ENCODE results near the gene TMTC3. TPM values are rescaled to one million over a fixed set of nuclear protein-coding genes. Genes with fewer than 3 reads are reported as not detected.

Gene TMTC3
- total RNA-seq, 2 experiments from 2014 or later, result 5.2 TPM

DNA sequence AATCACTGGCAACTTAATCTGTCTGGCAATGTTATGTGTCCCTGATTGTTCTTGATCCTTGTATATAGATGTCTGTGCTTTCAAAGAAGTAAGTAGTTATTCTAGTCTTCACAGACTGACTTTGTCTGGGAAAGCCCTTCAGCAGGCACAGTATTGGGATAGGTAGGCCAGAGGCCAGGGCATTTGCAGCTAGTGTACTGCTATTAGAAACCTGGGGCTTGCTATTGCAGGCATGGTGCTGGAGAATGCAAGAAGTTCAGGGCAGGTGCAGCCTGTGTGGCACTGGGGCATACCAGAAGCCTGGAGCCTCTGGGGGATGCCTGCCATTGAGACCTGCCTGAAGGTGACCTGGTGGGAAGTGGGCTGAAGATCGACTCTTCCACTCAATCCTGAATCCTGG lies 96.3 kb downstream of the TMTC3 start:
- H3K9me3 Mint-ChIP-seq, result peaks cover 4% of the 10 kb centered on the region
- intact Hi-C loops (cut with micrococcal nuclease), result loop anchor here (10.0 kb wide), 1 partner anchor 806 kb away; no protein-coding TSS in a partner anchor
- H3K4me3 Mint-ChIP-seq, result no peak overlapping the region
- H3K27me3 Mint-ChIP-seq (ENCODE audit: low read depth), result peaks cover 4% of the 10 kb centered on the region
- H3K36me3 Mint-ChIP-seq (ENCODE audit: low read depth), result no peaks in the 10 kb centered on the region
- CTCF ChIA-PET, result no interaction called here
- DNase-seq, result no peak
- peaks cover 49% of the 10 kb centered on the region for H3K4me1 Mint-ChIP-seq (ENCODE audit: low read depth)
- H3K27ac Mint-ChIP-seq, result peak overlapping the region; percentile 41

DNA sequence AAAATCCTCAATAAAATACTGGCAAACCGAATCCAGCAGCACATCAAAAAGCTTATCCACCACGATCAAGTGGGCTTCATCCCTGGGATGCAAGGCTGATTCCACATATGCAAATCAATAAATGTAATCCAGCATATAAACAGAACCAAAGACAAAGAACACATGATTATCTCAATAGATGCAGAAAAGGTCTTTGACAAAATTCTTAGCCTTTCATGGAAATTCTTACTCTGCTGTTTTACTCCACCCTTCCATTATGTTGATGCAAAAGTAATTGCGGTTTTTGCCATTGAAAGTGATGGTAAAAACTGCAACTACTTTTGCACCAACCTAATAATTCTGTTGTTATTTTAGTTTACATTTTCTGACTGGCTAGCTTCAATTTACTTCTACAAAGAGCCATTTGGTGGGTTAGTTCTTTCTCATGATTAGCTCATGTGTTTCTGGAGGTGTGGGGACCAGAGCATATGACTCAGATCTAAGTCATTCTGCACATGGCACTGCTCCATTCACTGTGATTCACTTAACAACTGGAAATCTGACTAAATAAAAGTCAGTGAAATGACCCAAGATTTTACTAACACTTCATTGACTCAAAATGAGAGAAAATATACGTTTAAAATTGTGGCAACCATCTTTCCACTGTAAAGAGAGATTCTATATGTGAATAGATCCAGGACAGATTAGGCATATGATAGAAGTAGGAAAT lies 99.9 kb downstream of the TMTC3 start:
- CTCF ChIA-PET, result interaction anchor here (0.6 to 0.7 kb wide), 2 partner anchors 87 to 188 kb away, joined by 3 read pairs; no protein-coding TSS in a partner anchor
- H3K4me3 Mint-ChIP-seq, result no peak overlapping the region
- H3K27ac Mint-ChIP-seq, result peak overlapping the region; percentile 68
- H3K27me3 Mint-ChIP-seq (ENCODE audit: low read depth), result peaks cover 14% of the 10 kb centered on the region
- H3K36me3 Mint-ChIP-seq (ENCODE audit: low read depth), result no peaks in the 10 kb centered on the region
- peaks cover 36% of the 10 kb centered on the region for H3K4me1 Mint-ChIP-seq (ENCODE audit: low read depth)
- intact Hi-C loops (cut with micrococcal nuclease), result loop anchor here (1.0 to 10.0 kb wide), 6 partner anchors 57 to 1253 kb away; partner anchors contain the start of genes CEP290, DUSP6 and TMTC3
- peak; percentile 65 for DNase-seq
- peaks cover 4% of the 10 kb centered on the region for H3K9me3 Mint-ChIP-seq

DNA sequence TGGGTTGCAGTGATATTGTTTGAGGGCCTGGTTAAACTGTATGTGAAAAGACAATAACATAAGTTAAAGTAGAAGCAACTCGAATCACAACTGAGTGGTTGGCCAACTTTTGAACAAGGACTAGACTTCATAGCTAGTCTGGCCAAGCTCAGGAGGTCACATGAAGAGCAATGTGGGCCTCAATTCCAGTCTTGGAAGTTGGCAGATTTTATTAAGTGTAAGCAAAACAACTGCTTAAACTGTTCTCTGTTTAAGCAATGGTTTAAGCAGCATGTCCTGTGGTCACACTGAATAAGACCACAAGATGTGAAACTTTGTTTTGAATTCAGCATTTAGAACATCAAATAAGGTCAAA lies 100.4 kb downstream of the TMTC3 start:
- no peak overlapping the region for H3K4me3 Mint-ChIP-seq
- peak overlapping the region; percentile 68 for H3K27ac Mint-ChIP-seq
- H3K36me3 Mint-ChIP-seq (ENCODE audit: low read depth), result no peaks in the 10 kb centered on the region
- peaks cover 4% of the 10 kb centered on the region for H3K9me3 Mint-ChIP-seq
- peaks cover 32% of the 10 kb centered on the region for H3K4me1 Mint-ChIP-seq (ENCODE audit: low read depth)
- intact Hi-C loops (cut with micrococcal nuclease), result loop anchor here (1.0 to 10.0 kb wide), 6 partner anchors 57 to 1253 kb away; partner anchors contain the start of genes CEP290, DUSP6 and TMTC3
- DNase-seq, result no peak
- CTCF ChIA-PET, result interaction anchor here (0.6 to 0.7 kb wide), 2 partner anchors 87 to 189 kb away, joined by 3 read pairs; no protein-coding TSS in a partner anchor
- H3K27me3 Mint-ChIP-seq (ENCODE audit: low read depth), result peaks cover 14% of the 10 kb centered on the region

DNA sequence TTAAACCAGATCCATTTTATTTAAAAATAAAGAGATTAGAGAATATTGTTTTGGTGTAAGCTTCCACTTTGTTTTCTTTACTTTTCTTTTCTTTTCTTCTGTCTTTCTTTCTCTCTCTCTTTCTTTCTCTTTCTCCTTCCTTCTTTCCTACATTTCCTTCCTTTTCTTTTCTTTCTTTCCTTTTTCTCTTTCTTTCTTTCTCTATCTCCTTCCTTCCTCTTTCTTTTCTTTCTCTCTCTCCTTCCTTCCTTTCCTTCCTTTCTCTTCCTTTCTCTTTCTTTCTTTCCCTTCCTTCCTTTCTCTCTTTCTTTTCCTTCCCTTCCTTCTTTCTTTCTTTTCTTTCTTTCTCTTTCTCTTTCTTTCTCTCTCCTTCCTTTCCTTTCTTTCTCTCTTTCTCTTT lies 100.8 kb downstream of the TMTC3 start:
- Mint-ChIP-seq H3K4me1 (ENCODE audit: low read depth) (peaks cover 30% of the 10 kb centered on the region), H3K27me3 (ENCODE audit: low read depth) (peaks cover 14% of the 10 kb centered on the region), H3K9me3 (peaks cover 4% of the 10 kb centered on the region), H3K27ac (peak overlapping the region; percentile 63), H3K4me3 (no peak overlapping the region), H3K36me3 (ENCODE audit: low read depth) (no peaks in the 10 kb centered on the region)
- intact Hi-C loops (cut with micrococcal nuclease), result loop anchor here (1.0 to 10.0 kb wide), 6 partner anchors 56 to 1252 kb away; partner anchors contain the start of genes CEP290, DUSP6 and TMTC3
- DNase-seq, result no peak
- CTCF ChIA-PET, result no interaction called here

DNA sequence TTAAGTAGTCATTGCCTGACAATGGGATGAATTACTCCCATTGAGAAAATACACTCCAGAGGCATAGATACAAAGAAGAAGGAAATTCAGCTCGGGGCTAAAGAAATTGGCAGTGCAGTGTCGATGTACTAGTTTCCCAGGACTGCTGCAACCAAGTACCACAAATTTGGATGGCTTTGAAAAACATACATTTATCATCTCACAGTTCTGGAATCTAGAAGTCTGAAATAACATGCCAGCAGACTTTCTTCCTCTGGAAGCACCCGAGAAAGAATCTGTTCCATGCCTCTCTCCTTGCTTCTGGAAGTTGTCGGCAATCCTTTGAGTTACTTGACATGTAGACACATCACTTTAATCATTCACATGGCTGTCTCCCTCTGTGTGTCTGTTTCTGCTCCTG lies 101.9 kb downstream of the TMTC3 start:
- Mint-ChIP-seq H3K9me3 (peaks cover 4% of the 10 kb centered on the region), H3K36me3 (ENCODE audit: low read depth) (no peaks in the 10 kb centered on the region), H3K27ac (no peak overlapping the region), H3K4me3 (no peak overlapping the region), H3K27me3 (ENCODE audit: low read depth) (peaks cover 14% of the 10 kb centered on the region), H3K4me1 (ENCODE audit: low read depth) (peaks cover 20% of the 10 kb centered on the region)
- no peak for DNase-seq
- intact Hi-C loops (cut with micrococcal nuclease), result loop anchor here (2.0 to 10.0 kb wide), 3 partner anchors 209 to 1109 kb away; partner anchors contain the start of gene DUSP6
- CTCF ChIA-PET, result no interaction called here

DNA sequence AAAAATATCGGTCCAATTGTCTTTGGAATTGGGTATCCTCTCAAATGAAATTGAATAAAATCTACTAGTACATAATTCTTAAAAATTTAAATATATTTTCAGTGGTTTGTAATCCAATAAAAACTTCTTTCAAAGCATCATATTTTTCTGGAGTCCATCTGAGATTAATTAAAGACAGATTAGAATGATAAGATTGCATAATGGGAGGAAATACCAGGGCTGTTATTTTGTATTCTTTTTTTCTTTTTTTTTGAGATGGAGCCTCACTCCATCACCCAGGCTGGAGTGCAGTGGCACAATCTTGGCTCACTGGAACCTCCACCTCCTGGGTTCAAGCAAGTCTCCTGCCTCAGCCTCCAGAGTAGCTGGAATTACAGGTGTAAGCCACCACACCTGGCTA lies 103.8 kb downstream of the TMTC3 start:
- Mint-ChIP-seq H3K4me3 (no peak overlapping the region), H3K36me3 (ENCODE audit: low read depth) (no peaks in the 10 kb centered on the region), H3K27ac (no peak overlapping the region), H3K4me1 (ENCODE audit: low read depth) (peaks cover 20% of the 10 kb centered on the region), H3K9me3 (no peaks in the 10 kb centered on the region), H3K27me3 (ENCODE audit: low read depth) (peaks cover 14% of the 10 kb centered on the region)
- no peak for DNase-seq
- intact Hi-C loops (cut with micrococcal nuclease), result loop anchor here (10.0 kb wide), 1 partner anchor 919 kb away; no protein-coding TSS in a partner anchor
- CTCF ChIA-PET, result no interaction called here

DNA sequence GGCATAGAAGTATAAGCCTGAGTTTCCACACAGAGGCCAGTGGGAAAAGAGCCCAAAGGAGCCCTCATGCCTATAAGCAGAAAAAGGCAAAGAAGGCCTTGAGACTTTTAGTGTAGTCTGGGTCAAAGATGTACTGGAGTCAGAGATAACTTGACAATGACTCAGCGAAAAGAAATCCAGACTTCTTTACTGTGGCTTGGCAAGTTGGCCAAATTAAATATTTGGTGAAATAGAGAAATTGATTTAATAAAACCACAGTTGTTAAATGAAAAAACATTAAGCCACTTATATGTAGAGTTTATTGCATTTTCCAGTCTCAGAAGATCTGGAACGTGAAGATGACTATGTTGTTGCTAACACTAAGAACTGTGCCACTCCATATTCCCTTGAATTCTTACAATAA lies 105.1 kb downstream of the TMTC3 start:
- CTCF ChIA-PET, result no interaction called here
- no peaks in the 10 kb centered on the region for H3K36me3 Mint-ChIP-seq (ENCODE audit: low read depth)
- peaks cover 14% of the 10 kb centered on the region for H3K27me3 Mint-ChIP-seq (ENCODE audit: low read depth)
- H3K9me3 Mint-ChIP-seq, result no peaks in the 10 kb centered on the region
- peaks cover 9% of the 10 kb centered on the region for H3K4me1 Mint-ChIP-seq (ENCODE audit: low read depth)
- no peak for DNase-seq
- no peak overlapping the region for H3K4me3 Mint-ChIP-seq
- H3K27ac Mint-ChIP-seq, result no peak overlapping the region
- intact Hi-C loops (cut with micrococcal nuclease), result loop anchor here (10.0 kb wide), 1 partner anchor 918 kb away; no protein-coding TSS in a partner anchor

DNA sequence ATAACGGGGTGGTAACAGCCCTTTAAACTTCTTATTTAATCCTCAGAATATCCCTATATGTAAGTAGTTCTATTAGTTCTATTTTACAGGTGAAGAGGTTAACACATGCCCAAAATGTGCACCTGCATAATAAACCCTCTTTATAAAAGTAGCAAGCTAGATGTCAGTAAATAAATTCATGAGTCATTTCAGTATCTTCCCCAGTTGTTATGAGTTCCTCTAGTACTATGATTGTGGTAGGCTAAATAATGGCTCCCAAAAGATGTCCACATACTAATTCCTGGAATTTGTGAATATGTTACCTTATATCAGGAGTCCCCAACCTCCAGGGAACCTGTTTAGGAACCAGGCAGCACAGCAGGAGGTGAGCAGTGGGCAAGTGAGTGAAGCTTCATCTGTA lies 106.5 kb downstream of the TMTC3 start:
- DNase-seq, result no peak
- peaks cover 17% of the 10 kb centered on the region for H3K27me3 Mint-ChIP-seq (ENCODE audit: low read depth)
- no peak overlapping the region for H3K27ac Mint-ChIP-seq
- CTCF ChIA-PET, result no interaction called here
- H3K36me3 Mint-ChIP-seq (ENCODE audit: low read depth), result no peaks in the 10 kb centered on the region
- no peaks in the 10 kb centered on the region for H3K4me1 Mint-ChIP-seq (ENCODE audit: low read depth)
- intact Hi-C loops (cut with micrococcal nuclease), result loop anchor here (10.0 kb wide), 1 partner anchor 916 kb away; no protein-coding TSS in a partner anchor
- H3K9me3 Mint-ChIP-seq, result no peaks in the 10 kb centered on the region
- H3K4me3 Mint-ChIP-seq, result no peak overlapping the region

Other genes with a start within 250 kb of the TMTC3 start
- gene C12orf50, start 112.9 kb upstream of the TMTC3 start, total RNA-seq, result under 1 TPM; 0.07 TPM
- gene CEP290, start 219 bp upstream of the TMTC3 start, total RNA-seq, result 10 to 100 TPM; 12.7 to 13.6 TPM